GM12873 (cell line): ENCODE data around the gene MRPL18.

Experiments
- TF ChIP-seq, protein P1 (sequence below): IDR thresholded peaks from 2 replicates; pipeline ENCODE4 v1.5.1; 2012; ENCODE audit warnings: low read depth, mild to moderate bottlenecking, moderate library complexity, low read length, control low read depth; ENCODE audit not compliant: insufficient read depth; ENCODE audit errors: missing control alignments

Gene MRPL18

DNA sequence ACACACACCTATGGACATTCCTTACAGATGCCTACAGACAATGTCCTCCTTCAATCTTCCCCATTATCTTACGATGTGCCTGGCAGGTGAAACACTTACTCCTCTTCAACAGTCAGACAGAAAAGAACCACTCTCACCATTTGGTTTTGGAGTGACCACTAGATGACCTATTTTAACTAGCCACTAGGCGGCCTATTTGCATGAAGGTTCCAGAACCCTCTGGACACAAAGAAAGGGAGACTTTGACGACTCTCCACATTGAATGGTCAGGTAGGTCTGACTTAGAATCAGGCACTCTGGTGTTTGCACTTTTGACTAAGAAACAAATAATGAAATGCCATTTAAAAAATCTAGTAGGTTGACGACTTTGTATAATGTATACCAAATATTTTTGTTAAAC lies 51.8 kb downstream of the MRPL18 start:
- TF ChIP-seq, protein P1, sequence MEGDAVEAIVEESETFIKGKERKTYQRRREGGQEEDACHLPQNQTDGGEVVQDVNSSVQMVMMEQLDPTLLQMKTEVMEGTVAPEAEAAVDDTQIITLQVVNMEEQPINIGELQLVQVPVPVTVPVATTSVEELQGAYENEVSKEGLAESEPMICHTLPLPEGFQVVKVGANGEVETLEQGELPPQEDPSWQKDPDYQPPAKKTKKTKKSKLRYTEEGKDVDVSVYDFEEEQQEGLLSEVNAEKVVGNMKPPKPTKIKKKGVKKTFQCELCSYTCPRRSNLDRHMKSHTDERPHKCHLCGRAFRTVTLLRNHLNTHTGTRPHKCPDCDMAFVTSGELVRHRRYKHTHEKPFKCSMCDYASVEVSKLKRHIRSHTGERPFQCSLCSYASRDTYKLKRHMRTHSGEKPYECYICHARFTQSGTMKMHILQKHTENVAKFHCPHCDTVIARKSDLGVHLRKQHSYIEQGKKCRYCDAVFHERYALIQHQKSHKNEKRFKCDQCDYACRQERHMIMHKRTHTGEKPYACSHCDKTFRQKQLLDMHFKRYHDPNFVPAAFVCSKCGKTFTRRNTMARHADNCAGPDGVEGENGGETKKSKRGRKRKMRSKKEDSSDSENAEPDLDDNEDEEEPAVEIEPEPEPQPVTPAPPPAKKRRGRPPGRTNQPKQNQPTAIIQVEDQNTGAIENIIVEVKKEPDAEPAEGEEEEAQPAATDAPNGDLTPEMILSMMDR: no peak

DNA sequence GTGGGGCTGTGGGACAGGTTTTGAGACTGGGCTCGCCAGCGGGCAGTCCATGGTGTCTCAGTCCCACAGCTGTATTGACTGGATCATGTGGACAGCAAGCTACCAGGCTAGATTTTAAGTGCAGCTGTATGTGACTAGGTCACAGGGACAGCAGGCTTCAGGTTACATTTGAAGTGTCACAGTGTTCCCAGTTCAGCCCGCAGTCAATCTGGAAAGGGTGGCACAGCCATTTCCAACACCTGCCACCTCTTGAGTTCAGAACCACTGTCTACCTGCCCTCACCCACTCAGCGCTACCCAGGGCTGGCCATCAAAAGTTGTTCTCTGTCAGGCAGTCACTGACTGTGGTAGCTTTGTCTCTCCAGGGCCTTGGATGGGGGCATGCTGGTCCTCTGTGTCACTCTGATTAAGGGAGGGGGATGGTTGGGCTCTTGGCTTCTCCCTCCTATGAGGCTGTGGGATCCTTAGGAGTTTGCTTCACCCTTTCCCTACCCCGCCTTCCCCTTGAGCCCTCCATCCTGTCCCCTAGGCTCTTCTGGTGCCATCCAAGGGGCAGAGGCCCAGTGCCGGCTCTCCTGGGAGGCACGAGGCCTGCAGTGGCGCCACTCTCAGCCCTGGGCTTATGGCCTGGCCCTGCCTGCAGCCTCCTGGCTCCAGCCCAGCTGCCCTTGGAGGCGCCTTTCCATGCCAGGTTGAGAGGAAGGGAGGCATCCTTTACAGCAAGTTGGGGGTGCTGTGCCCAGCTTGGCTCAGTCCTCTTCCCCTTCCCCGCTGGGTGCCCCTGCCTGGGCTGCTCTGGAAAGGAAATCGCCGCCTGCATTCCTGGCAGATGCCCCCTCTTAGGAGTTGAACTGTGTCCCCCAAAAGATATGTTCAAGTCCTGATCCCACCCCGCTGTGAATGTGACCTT lies 54.7 kb downstream of the MRPL18 start:
- TF ChIP-seq, protein P1: no peak
